ENCODE results near the gene PGAP3.
A peak's percentile ranks its signal among the peaks of the same experiment; 100 is the strongest.

The PGAP3 gene

GRCh38 chr17:39641097-39641496, 46.8 kb downstream of the PGAP3 start:
- no peak for ATAC-seq (replicated peaks)
- Mint-ChIP-seq H3K4me1 (peaks cover 65 to 87% of the 10 kb centered on the region in 2 donors), H3K27me3 (no peaks in the 10 kb centered on the region), H3K36me3 (peaks cover 12 to 18% of the 10 kb centered on the region in 2 donors), H3K9me3 (no peaks in the 10 kb centered on the region), H3K4me3 (no peak overlapping the region), H3K27ac (no peak overlapping the region)
- DNase-seq = no peak

- Mint-ChIP-seq H3K36me3 (peaks cover 11 to 17% of the 10 kb centered on the region in 2 donors), H3K27me3 (no peaks in the 10 kb centered on the region), H3K27ac (peak overlapping the region; percentile 42), H3K4me3 (peak overlapping the region; percentile 43 to 59), H3K9me3 (no peaks in the 10 kb centered on the region), H3K4me1 (peaks cover 69 to 89% of the 10 kb centered on the region in 2 donors)
- ATAC-seq (replicated peaks) = no peak
- no peak for DNase-seq
These were observed 47.2 kb downstream of the PGAP3 start for GRCh38 chr17:39640591-39641031.

- H3K27me3 Mint-ChIP-seq = no peaks in the 10 kb centered on the region
- H3K36me3 Mint-ChIP-seq = peaks cover 11 to 15% of the 10 kb centered on the region in 2 donors
- H3K27ac Mint-ChIP-seq = peak overlapping the region; percentile 70
- ATAC-seq (replicated peaks) = no peak
- H3K4me1 Mint-ChIP-seq = peaks cover 68 to 85% of the 10 kb centered on the region in 2 donors
- peak overlapping the region; percentile 10 to 25 for H3K4me3 Mint-ChIP-seq
- H3K9me3 Mint-ChIP-seq = no peaks in the 10 kb centered on the region
- no peak for DNase-seq
These were observed 48.0 kb downstream of the PGAP3 start for GRCh38 chr17:39639566-39640458.

DNA sequence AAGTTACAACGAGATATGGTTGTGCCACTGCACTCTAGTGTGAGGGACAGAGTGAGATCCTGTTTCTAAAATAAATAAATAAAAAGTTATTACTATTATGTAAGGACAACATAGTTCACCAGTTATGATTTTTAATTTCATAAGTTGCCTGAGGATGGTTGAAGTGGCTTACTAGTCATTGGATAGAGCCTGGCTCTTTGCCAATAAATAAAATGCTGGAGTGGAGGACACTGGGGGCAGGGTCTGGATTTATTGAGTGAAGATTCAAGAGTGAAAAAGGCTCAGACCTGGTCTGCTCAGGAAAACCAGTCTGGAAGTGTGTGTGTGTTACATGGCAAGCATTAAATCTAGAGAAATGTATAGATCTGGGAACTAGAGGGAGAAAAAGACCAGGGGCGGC, 48.8 kb downstream of the PGAP3 start:
- Mint-ChIP-seq H3K27me3 (no peaks in the 10 kb centered on the region), H3K4me3 (peak overlapping the region; percentile 10 to 25), H3K9me3 (no peaks in the 10 kb centered on the region), H3K36me3 (peaks cover 11 to 15% of the 10 kb centered on the region in 2 donors), H3K4me1 (peaks cover 69 to 85% of the 10 kb centered on the region in 2 donors), H3K27ac (no peak overlapping the region)
- ATAC-seq (replicated peaks) = no peak
- DNase-seq = no peak

DNA sequence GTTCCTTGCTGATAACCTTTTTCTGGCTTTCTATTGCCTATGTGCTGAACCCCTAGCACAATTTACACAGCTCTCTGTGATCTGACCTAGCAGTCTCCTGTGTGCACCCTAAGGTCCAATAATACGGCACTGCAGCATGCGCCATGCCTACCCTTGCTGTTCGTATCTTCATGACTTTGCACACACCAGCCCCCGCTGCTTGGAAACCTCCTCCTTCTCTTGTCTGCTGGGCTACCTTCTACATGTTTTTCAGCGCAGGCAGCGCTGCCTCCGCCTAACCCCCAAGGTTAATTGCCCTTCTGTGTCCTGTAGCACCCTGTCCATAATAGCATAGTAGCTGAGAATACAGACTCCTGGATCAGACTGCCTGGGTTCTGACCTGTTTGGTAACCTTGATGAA, 49.5 kb downstream of the PGAP3 start:
- no peak for DNase-seq
- H3K4me3 Mint-ChIP-seq = peak overlapping the region; percentile 81 to 96
- H3K36me3 Mint-ChIP-seq = peaks cover 9 to 15% of the 10 kb centered on the region in 2 donors
- peaks cover 64 to 84% of the 10 kb centered on the region in 2 donors for H3K4me1 Mint-ChIP-seq
- no peaks in the 10 kb centered on the region for H3K9me3 Mint-ChIP-seq
- H3K27me3 Mint-ChIP-seq = no peaks in the 10 kb centered on the region
- ATAC-seq (replicated peaks) = no peak
- H3K27ac Mint-ChIP-seq = peak overlapping the region; percentile 93

GRCh38 chr17:39636927-39637736, 50.7 kb downstream of the PGAP3 start, which contains the start of gene STARD3:
STARD3 (plus strand) TSS chr17:39637144; CDS start chr17:39653532, 16,388 bp downstream.
- ATAC-seq (replicated peaks) (peak; percentile 95 to 96), DNase-seq (peak; percentile 87)
- peaks cover 52 to 72% of the 10 kb centered on the region in 2 donors for H3K4me1 Mint-ChIP-seq
- no peaks in the 10 kb centered on the region for H3K9me3 Mint-ChIP-seq
- no peaks in the 10 kb centered on the region for H3K27me3 Mint-ChIP-seq
- peaks cover 4 to 6% of the 10 kb centered on the region in 2 donors for H3K36me3 Mint-ChIP-seq
- peak within 1 kb of the TSS; percentile 93 for H3K27ac Mint-ChIP-seq
- H3K4me3 Mint-ChIP-seq = peak within 1 kb of the TSS; percentile 81 to 96

DNA sequence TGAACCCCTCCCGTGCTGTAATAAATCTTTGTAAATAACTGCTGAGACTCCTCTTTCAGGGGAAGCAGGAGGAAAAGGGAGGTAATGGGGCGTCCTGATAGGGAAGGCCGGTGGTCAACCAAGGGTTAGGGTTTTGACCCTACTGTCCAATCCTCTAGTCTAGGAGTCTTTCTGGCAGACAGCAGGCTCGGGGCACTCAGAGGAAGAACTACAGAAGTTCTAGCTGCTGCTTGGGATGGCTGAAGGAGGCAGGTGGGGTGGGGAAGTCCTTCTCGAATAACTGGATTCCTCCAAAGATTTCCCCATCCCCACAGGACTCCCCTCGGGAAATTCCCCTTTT, 51.3 kb downstream of the PGAP3 start:
- H3K9me3 Mint-ChIP-seq = no peaks in the 10 kb centered on the region
- H3K27me3 Mint-ChIP-seq = peaks cover 5% of the 10 kb centered on the region in 2 donors
- DNase-seq (no peak), ATAC-seq (replicated peaks) (peak; percentile 31)
- H3K4me3 Mint-ChIP-seq = peak overlapping the region; percentile 81 to 96
- H3K27ac Mint-ChIP-seq = peak overlapping the region; percentile 93
- peaks cover 50 to 66% of the 10 kb centered on the region in 2 donors for H3K4me1 Mint-ChIP-seq
- peaks cover 3 to 4% of the 10 kb centered on the region in 2 donors for H3K36me3 Mint-ChIP-seq

GRCh38 chr17:39635614-39636176, 52.2 kb downstream of the PGAP3 start:
- peaks cover 43 to 57% of the 10 kb centered on the region in 2 donors for H3K4me1 Mint-ChIP-seq
- no peak for ATAC-seq (replicated peaks)

GRCh38 chr17:39634384-39634871, 53.4 kb downstream of the PGAP3 start:
- DNase-seq = no peak
- Mint-ChIP-seq H3K36me3 (peaks cover 3 to 4% of the 10 kb centered on the region in 2 donors), H3K9me3 (no peaks in the 10 kb centered on the region), H3K27ac (no peak overlapping the region), H3K4me1 (peaks cover 33 to 45% of the 10 kb centered on the region in 2 donors), H3K27me3 (peaks cover 9 to 14% of the 10 kb centered on the region in 2 donors), H3K4me3 (no peak overlapping the region)
- no peak for ATAC-seq (replicated peaks)

More at GRCh38 chr17:39635614-39636176, 52.2 kb downstream of the PGAP3 start:
- Mint-ChIP-seq H3K36me3 (peaks cover 3 to 4% of the 10 kb centered on the region in 2 donors), H3K4me3 (no peak overlapping the region), H3K27me3 (peaks cover 9 to 11% of the 10 kb centered on the region in 2 donors), H3K9me3 (no peaks in the 10 kb centered on the region), H3K27ac (peak overlapping the region; percentile 44)
- DNase-seq = no peak

DNA sequence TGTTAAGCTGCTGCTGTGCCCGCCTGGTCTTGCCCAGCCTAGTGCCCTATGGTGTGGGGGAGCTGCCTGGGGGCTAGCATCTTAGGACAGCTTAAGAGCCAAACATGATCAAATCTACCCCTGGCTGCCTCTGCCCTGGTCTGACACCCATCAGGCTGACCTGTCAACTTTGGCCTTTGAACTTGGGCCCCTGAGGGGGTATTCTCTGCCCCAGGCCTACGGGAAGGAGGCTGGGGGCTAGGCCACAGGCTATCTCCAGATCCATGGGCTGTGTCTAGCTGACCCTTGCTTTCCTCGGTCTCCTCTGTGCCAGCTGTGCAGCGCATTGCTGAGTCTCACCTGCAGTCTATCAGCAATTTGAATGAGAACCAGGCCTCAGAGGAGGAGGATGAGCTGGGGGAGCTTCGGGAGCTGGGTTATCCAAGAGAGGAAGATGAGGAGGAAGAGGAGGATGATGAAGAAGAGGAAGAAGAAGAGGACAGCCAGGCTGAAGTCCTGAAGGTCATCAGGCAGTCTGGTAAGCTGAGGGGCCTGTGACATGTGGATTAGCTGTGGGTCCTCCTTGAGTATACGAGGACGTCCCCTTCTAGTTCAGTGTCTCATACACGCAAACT, 54.2 kb downstream of the PGAP3 start:
- Mint-ChIP-seq H3K9me3 (no peaks in the 10 kb centered on the region), H3K4me3 (no peak overlapping the region), H3K27me3 (peaks cover 10 to 17% of the 10 kb centered on the region in 2 donors), H3K4me1 (peaks cover 27 to 37% of the 10 kb centered on the region in 2 donors), H3K27ac (no peak overlapping the region), H3K36me3 (peaks cover 0 to 3% of the 10 kb centered on the region in 2 donors)
- ATAC-seq (replicated peaks) = no peak
- DNase-seq = no peak

- no peaks in the 10 kb centered on the region for H3K9me3 Mint-ChIP-seq
- H3K4me1 Mint-ChIP-seq = peaks cover 18 to 25% of the 10 kb centered on the region in 2 donors
- H3K4me3 Mint-ChIP-seq = no peak overlapping the region
- H3K36me3 Mint-ChIP-seq = no peaks in the 10 kb centered on the region
- peaks cover 22 to 24% of the 10 kb centered on the region in 2 donors for H3K27me3 Mint-ChIP-seq
- peak overlapping the region; percentile 42 for H3K27ac Mint-ChIP-seq
- DNase-seq (no peak), ATAC-seq (replicated peaks) (no peak)
These were observed 55.5 kb downstream of the PGAP3 start for GRCh38 chr17:39632153-39632941.

DNA sequence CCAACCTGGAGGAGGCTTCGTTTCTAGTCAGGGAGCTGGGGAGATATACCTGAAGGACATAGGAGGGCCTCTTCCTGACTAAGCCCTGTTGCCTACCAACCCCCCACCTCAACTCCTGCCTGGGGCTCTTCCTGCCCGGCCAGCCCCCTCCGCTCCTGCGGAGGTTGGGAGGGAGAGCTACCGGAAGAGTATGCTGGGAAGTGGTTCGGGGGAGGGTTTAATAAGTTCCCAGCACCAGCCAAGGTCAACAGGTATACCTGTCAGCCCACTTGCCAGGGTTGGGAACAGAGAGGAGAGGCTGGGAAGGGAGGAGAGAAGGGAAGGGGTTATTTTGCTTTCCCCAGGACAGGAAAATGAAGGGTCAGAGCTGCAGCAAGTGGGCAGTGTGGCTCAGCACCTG, 56.5 kb downstream of the PGAP3 start:
- ATAC-seq (replicated peaks) = no peak
- DNase-seq = no peak
- Mint-ChIP-seq H3K27me3 (peaks cover 29 to 31% of the 10 kb centered on the region in 2 donors), H3K36me3 (no peaks in the 10 kb centered on the region), H3K9me3 (no peaks in the 10 kb centered on the region), H3K4me3 (no peak overlapping the region), H3K4me1 (peaks cover 19 to 28% of the 10 kb centered on the region in 2 donors), H3K27ac (peak overlapping the region; percentile 42)

GRCh38 chr17:39629898-39630297, 58.0 kb downstream of the PGAP3 start:
- H3K4me3 Mint-ChIP-seq = no peak overlapping the region
- peaks cover 44 to 46% of the 10 kb centered on the region in 2 donors for H3K27me3 Mint-ChIP-seq
- H3K36me3 Mint-ChIP-seq = peaks cover 0 to 2% of the 10 kb centered on the region in 2 donors
- peaks cover 20 to 31% of the 10 kb centered on the region in 2 donors for H3K4me1 Mint-ChIP-seq
- no peaks in the 10 kb centered on the region for H3K9me3 Mint-ChIP-seq
- H3K27ac Mint-ChIP-seq = no peak overlapping the region
- no peak for DNase-seq
- ATAC-seq (replicated peaks) = no peak
